GM23338 (cell line): ENCODE results near the gene BAIAP2. TPM values are rescaled to one million over a fixed set of nuclear protein-coding genes. Genes with fewer than 3 reads are reported as not detected.

Experiments used
- ATAC-seq: fragments of 200-7000 bp; cut with Tn5 transposase; 3 replicates; pipeline ENCODE4 v1.9.1; 2020
- DNase-seq: peaks from one replicate; pipeline ENCODE4 v3.0.0-alpha.2; 2015; ENCODE audit warnings: low spot score
- H2AFZ ChIP-seq: fragments of 200-600 bp; sonication (generic); 2 replicates; pipeline ENCODE4 v1.8.0; 2016; ENCODE audit warnings: antibody characterized with exemption, mild to moderate bottlenecking, moderate library complexity
- H3F3A ChIP-seq: fragments of 200-600 bp; sonication (generic); replicated peaks from 2 replicates; pipeline ENCODE4 v1.8.0; 2017; ENCODE audit warnings: antibody characterized with exemption, mixed run types, low read depth
- H3K27ac ChIP-seq: fragments of 200-600 bp; sonication (generic); 2 replicates; pipeline ENCODE4 v1.6.1; 2016; ENCODE audit warnings: low read depth
- H3K27me3 ChIP-seq: fragments of 200-600 bp; sonication (generic); 2 replicates; pipeline ENCODE4 v1.8.0; 2016; ENCODE audit warnings: mild to moderate bottlenecking, mixed run types, moderate library complexity; ENCODE audit not compliant: insufficient read depth
- H3K36me3 ChIP-seq: fragments of 200-600 bp; sonication (generic); 2 replicates; pipeline ENCODE4 v1.8.0; 2016; ENCODE audit warnings: mild to moderate bottlenecking; ENCODE audit not compliant: insufficient read depth
- H3K4me1 ChIP-seq: fragments of 200-600 bp; sonication (generic); 2 replicates; pipeline ENCODE4 v1.8.0; 2016; ENCODE audit warnings: mild to moderate bottlenecking, moderate library complexity; ENCODE audit not compliant: insufficient read depth
- H3K4me2 ChIP-seq: fragments of 200-600 bp; sonication (generic); 2 replicates; pipeline ENCODE4 v1.7.1; 2017; ENCODE audit warnings: mixed run types
- H3K4me3 ChIP-seq: fragments of 200-600 bp; sonication (generic); 2 replicates; pipeline ENCODE4 v1.6.1; 2016; ENCODE audit warnings: mixed run types
- H3K79me2 ChIP-seq: fragments of 200-600 bp; sonication (generic); replicated peaks from 2 replicates; pipeline ENCODE4 v1.8.0; 2017; ENCODE audit warnings: mild to moderate bottlenecking; ENCODE audit not compliant: insufficient read depth
- H3K9me2 ChIP-seq: fragments of 200-600 bp; sonication (generic); 2 replicates; pipeline ENCODE4 v1.8.0; 2017; ENCODE audit not compliant: insufficient read depth
- H4K20me1 ChIP-seq: fragments of 200-600 bp; sonication (generic); replicated peaks from 2 replicates; pipeline ENCODE4 v1.8.0; 2017; ENCODE audit warnings: mild to moderate bottlenecking; ENCODE audit not compliant: insufficient read depth
- H3K27ac Mint-ChIP-seq: 2 replicates; pipeline ENCODE4 v1.8.0; 2020; ENCODE audit warnings: inconsistent platforms, mild to moderate bottlenecking, moderate library complexity, mixed read lengths
- H3K27me3 Mint-ChIP-seq: 3 replicates; pipeline ENCODE4 v1.8.0; 2022; ENCODE audit warnings: low read depth, mild to moderate bottlenecking, moderate library complexity, mixed read lengths, inconsistent platforms; ENCODE audit not compliant: insufficient read depth, poor library complexity
- H3K36me3 Mint-ChIP-seq: 3 replicates; pipeline ENCODE4 v1.8.0; 2021; ENCODE audit warnings: low read depth, mild to moderate bottlenecking, inconsistent platforms, moderate library complexity, mixed read lengths
- H3K4me1 Mint-ChIP-seq: 3 replicates; pipeline ENCODE4 v1.8.0; 2020; ENCODE audit warnings: mild to moderate bottlenecking, inconsistent platforms, mixed read lengths
- H3K4me3 Mint-ChIP-seq: 3 replicates; pipeline ENCODE4 v1.8.0; 2021; ENCODE audit warnings: moderate library complexity, mild to moderate bottlenecking, inconsistent platforms, mixed read lengths
- H3K9me3 Mint-ChIP-seq: 3 replicates; pipeline ENCODE4 v1.8.0; 2020; ENCODE audit warnings: moderate library complexity, mild to moderate bottlenecking, inconsistent platforms, mixed read lengths
- STAT1 ChIP-seq: IDR thresholded peaks from one replicate; pipeline ENCODE4 v1.6.1; 2016; ENCODE audit warnings: antibody characterized with exemption; ENCODE audit not compliant: unreplicated experiment
- polyA plus RNA-seq: library from polyadenylated mRNA; unstranded; fragments of >200 nt; fragmentation: Nextera tagmentation; extraction: Ambion mirVana; gene quantifications from 2 replicates; pipeline ENCODE4 v1.2.1, GENCODE V29; 2016
- total RNA-seq: library from RNA; depleted of rRNA; stranded (reverse); fragments of >200 nt; shearing (Covaris generic); gene quantifications from 2 replicates; pipeline ENCODE4 v1.2.3, GENCODE V29; 2014
- TF ChIP-seq, protein P1 (sequence below): fragments of 250-450 bp; sonication (Bioruptor Pico); IDR thresholded peaks from 2 replicates; pipeline ENCODE4 v1.5.0; 2020; ENCODE audit warnings: mild to moderate bottlenecking, moderate library complexity
- TF ChIP-seq, protein P2 (sequence below): IDR thresholded peaks from one replicate; pipeline ENCODE4 v1.6.1; 2018; ENCODE audit warnings: antibody characterized with exemption; ENCODE audit not compliant: unreplicated experiment
- TF ChIP-seq, protein P3 (sequence below), 2 experiments: fragments of 200-600 bp in 1 of 2; sonication (generic) in 1 of 2; conservative IDR thresholded peaks; 2 replicates each; pipeline versions ENCODE4 v1.5.1 to v1.6.1; 2016 to 2017; ENCODE audit warnings: antibody characterized with exemption in 2 of 2, low read depth in 2 of 2, mild to moderate bottlenecking in 2 of 2, moderate library complexity in 1 of 2

Gene BAIAP2
- total and polyA plus RNA-seq, 2 experiments from 2014 or later, result 21.7 to 22.7 TPM

DNA sequence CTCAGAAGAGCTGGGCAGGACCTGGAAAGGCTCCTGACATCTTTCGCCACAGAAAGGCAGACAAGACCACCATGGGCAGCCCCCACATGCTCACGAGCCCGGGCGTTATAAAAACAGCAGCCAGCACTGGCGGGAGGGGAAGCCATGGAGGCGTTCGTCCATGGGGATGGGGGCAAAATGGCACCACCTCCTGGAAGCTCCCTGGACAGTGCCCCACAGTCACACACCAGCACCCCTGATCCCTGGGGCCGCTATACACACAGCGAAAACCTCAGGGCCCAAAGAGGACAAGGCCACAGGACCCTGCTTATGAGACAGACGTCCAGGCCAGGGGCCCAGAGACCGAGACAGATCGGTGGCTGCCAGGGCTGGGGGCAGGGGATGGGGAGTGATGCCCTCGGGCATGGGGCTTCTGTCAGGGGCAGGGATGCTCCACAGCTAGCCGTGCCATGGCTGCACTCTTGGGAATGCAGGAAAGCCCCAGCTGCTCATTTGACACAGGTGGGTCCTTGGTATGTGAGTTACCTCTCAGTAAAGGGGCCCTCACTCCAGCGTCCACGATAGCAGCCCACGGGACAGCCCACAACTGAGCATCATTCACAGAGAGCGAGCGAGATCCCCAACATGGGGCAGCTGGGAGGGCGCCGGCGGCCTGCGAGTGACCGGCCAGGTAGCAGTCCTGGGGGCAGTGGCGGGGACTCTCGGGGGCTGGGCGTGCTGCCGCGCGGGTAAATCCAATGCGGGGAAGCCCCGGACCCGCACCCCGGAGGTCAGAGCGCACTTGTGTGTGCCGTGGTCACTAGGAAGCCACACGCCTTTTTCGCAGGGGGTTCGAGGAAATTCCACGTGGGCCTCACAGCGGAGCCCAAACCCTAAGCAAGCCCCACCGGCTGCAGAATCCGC is 124.0 kb downstream of the BAIAP2 start:
- Histone ChIP-seq H3K27me3 (no peaks in the 10 kb centered on the region), H3F3A (no peaks in the 10 kb centered on the region), H3K4me2 (no peak overlapping the region), H3K79me2 (no peaks in the 10 kb centered on the region), H2AFZ (no peak overlapping the region), H3K36me3 (no peaks in the 10 kb centered on the region), H4K20me1 (no peaks in the 10 kb centered on the region), H3K4me3 (no peak overlapping the region), H3K4me1 (no peaks in the 10 kb centered on the region), H3K27ac (no peak overlapping the region), H3K9me2 (no peaks in the 10 kb centered on the region)
- Mint-ChIP-seq H3K4me1 (no peaks in the 10 kb centered on the region), H3K9me3 (no peaks in the 10 kb centered on the region), H3K27ac (no peak overlapping the region), H3K4me3 (no peak overlapping the region), H3K36me3 (no peaks in the 10 kb centered on the region), H3K27me3 (peaks cover 8% of the 10 kb centered on the region)
- TF ChIP-seq, protein P1, sequence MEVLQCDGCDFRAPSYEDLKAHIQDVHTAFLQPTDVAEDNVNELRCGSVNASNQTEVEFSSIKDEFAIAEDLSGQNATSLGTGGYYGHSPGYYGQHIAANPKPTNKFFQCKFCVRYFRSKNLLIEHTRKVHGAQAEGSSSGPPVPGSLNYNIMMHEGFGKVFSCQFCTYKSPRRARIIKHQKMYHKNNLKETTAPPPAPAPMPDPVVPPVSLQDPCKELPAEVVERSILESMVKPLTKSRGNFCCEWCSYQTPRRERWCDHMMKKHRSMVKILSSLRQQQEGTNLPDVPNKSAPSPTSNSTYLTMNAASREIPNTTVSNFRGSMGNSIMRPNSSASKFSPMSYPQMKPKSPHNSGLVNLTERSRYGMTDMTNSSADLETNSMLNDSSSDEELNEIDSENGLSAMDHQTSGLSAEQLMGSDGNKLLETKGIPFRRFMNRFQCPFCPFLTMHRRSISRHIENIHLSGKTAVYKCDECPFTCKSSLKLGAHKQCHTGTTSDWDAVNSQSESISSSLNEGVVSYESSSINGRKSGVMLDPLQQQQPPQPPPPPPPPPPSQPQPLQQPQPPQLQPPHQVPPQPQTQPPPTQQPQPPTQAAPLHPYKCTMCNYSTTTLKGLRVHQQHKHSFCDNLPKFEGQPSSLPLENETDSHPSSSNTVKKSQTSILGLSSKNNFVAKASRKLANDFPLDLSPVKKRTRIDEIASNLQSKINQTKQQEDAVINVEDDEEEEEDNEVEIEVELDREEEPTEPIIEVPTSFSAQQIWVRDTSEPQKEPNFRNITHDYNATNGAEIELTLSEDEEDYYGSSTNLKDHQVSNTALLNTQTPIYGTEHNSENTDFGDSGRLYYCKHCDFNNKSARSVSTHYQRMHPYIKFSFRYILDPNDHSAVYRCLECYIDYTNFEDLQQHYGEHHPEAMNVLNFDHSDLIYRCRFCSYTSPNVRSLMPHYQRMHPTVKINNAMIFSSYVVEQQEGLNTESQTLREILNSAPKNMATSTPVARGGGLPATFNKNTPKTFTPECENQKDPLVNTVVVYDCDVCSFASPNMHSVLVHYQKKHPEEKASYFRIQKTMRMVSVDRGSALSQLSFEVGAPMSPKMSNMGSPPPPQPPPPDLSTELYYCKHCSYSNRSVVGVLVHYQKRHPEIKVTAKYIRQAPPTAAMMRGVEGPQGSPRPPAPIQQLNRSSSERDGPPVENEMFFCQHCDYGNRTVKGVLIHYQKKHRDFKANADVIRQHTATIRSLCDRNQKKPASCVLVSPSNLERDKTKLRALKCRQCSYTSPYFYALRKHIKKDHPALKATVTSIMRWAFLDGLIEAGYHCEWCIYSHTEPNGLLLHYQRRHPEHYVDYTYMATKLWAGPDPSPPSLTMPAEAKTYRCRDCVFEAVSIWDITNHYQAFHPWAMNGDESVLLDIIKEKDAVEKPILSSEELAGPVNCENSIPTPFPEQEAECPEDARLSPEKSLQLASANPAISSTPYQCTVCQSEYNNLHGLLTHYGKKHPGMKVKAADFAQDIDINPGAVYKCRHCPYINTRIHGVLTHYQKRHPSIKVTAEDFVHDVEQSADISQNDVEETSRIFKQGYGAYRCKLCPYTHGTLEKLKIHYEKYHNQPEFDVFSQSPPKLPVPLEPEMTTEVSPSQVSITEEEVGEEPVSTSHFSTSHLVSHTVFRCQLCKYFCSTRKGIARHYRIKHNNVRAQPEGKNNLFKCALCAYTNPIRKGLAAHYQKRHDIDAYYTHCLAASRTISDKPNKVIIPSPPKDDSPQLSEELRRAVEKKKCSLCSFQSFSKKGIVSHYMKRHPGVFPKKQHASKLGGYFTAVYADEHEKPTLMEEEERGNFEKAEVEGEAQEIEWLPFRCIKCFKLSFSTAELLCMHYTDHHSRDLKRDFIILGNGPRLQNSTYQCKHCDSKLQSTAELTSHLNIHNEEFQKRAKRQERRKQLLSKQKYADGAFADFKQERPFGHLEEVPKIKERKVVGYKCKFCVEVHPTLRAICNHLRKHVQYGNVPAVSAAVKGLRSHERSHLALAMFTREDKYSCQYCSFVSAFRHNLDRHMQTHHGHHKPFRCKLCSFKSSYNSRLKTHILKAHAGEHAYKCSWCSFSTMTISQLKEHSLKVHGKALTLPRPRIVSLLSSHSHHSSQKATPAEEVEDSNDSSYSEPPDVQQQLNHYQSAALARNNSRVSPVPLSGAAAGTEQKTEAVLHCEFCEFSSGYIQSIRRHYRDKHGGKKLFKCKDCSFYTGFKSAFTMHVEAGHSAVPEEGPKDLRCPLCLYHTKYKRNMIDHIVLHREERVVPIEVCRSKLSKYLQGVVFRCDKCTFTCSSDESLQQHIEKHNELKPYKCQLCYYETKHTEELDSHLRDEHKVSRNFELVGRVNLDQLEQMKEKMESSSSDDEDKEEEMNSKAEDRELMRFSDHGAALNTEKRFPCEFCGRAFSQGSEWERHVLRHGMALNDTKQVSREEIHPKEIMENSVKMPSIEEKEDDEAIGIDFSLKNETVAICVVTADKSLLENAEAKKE (CRISPR knock-in tag), result no peak
- TF ChIP-seq, protein P2, sequence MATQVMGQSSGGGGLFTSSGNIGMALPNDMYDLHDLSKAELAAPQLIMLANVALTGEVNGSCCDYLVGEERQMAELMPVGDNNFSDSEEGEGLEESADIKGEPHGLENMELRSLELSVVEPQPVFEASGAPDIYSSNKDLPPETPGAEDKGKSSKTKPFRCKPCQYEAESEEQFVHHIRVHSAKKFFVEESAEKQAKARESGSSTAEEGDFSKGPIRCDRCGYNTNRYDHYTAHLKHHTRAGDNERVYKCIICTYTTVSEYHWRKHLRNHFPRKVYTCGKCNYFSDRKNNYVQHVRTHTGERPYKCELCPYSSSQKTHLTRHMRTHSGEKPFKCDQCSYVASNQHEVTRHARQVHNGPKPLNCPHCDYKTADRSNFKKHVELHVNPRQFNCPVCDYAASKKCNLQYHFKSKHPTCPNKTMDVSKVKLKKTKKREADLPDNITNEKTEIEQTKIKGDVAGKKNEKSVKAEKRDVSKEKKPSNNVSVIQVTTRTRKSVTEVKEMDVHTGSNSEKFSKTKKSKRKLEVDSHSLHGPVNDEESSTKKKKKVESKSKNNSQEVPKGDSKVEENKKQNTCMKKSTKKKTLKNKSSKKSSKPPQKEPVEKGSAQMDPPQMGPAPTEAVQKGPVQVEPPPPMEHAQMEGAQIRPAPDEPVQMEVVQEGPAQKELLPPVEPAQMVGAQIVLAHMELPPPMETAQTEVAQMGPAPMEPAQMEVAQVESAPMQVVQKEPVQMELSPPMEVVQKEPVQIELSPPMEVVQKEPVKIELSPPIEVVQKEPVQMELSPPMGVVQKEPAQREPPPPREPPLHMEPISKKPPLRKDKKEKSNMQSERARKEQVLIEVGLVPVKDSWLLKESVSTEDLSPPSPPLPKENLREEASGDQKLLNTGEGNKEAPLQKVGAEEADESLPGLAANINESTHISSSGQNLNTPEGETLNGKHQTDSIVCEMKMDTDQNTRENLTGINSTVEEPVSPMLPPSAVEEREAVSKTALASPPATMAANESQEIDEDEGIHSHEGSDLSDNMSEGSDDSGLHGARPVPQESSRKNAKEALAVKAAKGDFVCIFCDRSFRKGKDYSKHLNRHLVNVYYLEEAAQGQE, result no peak
- TF ChIP-seq, protein P3, sequence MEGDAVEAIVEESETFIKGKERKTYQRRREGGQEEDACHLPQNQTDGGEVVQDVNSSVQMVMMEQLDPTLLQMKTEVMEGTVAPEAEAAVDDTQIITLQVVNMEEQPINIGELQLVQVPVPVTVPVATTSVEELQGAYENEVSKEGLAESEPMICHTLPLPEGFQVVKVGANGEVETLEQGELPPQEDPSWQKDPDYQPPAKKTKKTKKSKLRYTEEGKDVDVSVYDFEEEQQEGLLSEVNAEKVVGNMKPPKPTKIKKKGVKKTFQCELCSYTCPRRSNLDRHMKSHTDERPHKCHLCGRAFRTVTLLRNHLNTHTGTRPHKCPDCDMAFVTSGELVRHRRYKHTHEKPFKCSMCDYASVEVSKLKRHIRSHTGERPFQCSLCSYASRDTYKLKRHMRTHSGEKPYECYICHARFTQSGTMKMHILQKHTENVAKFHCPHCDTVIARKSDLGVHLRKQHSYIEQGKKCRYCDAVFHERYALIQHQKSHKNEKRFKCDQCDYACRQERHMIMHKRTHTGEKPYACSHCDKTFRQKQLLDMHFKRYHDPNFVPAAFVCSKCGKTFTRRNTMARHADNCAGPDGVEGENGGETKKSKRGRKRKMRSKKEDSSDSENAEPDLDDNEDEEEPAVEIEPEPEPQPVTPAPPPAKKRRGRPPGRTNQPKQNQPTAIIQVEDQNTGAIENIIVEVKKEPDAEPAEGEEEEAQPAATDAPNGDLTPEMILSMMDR (conservative IDR thresholded peaks at IDR 0.05; ENCODE audit: low read depth in 2 of 2), result no peak
- TF ChIP-seq STAT1, result no peak
- DNase-seq (no peak), ATAC-seq (no peak)
